ENCODE measurements around the gene RAB3A. TPM values are rescaled to one million over a fixed set of nuclear protein-coding genes. Genes with fewer than 3 reads are reported as not detected.
"Not testable (repeated sequence)": the region's sequence is repeated elsewhere in the genome, so short reads cannot be mapped to it uniquely, and the experiment has no call there.

RAB3A gene
- total RNA-seq, 1 donor from 2014 or later, result 5.6 TPM

- no peaks in the 10 kb centered on the region for H3K36me3 ChIP-seq
- no peak overlapping the region for H3K4me3 ChIP-seq
- no peak overlapping the region for H3K27ac ChIP-seq
- no peaks in the 10 kb centered on the region for H3K27me3 ChIP-seq
- intact Hi-C loops (cut with DNase I), result no loop called here
- no peaks in the 10 kb centered on the region for H3K4me1 ChIP-seq
- H3K9me3 ChIP-seq, result no peaks in the 10 kb centered on the region
- TF ChIP-seq POLR2AphosphoS5 (IDR thresholded peaks at IDR 0.05; ENCODE audit: insufficient read depth in 1 of 2, low read depth in 1 of 2) (no peak), POLR2A (IDR thresholded peaks at IDR 0.05) (no peak)
- no peak for DNase-seq (ENCODE audit: extremely low spot score in 2 of 2)
Measured at GRCh38 chr19:18211683-18212082, 7.8 kb upstream of the RAB3A start.

GRCh38 chr19:18209912-18210311 lies 6.1 kb upstream of the RAB3A start:
- H3K36me3 ChIP-seq; H3K9me3 ChIP-seq; H3K27ac ChIP-seq; H3K4me1 ChIP-seq; H3K27me3 ChIP-seq; H3K4me3 ChIP-seq; DNase-seq (ENCODE audit: extremely low spot score in 2 of 2): not testable (repeated sequence)
- intact Hi-C loops (cut with DNase I), result loop anchor here (10.0 kb wide), 1 partner anchor 45 kb away; a partner anchor contains a TSS

- no peak overlapping the region for H3K4me3 ChIP-seq
- TF ChIP-seq POLR2AphosphoS5 (IDR thresholded peaks at IDR 0.05; ENCODE audit: insufficient read depth in 1 of 2, low read depth in 1 of 2) (no peak), POLR2A (IDR thresholded peaks at IDR 0.05) (no peak), CTCF (IDR thresholded peaks at IDR 0.05) (peak in 1 of 3 experiments; percentile 65)
- intact Hi-C loops (cut with DNase I), result loop anchor here (10.0 kb wide), 1 partner anchor 46 kb away; a partner anchor contains a TSS
- no peaks in the 10 kb centered on the region for H3K9me3 ChIP-seq
- DNase-seq (ENCODE audit: extremely low spot score in 2 of 2), result no peak
- H3K27me3 ChIP-seq, result no peaks in the 10 kb centered on the region
- H3K36me3 ChIP-seq, result no peaks in the 10 kb centered on the region
- H3K27ac ChIP-seq, result no peak overlapping the region
- peaks cover 13% of the 10 kb centered on the region for H3K4me1 ChIP-seq
Measured at GRCh38 chr19:18208098-18208951, 4.5 kb upstream of the RAB3A start.

GRCh38 chr19:18206018-18206417 lies 2.2 kb upstream of the RAB3A start:
- Histone ChIP-seq H3K4me1 (peaks cover 25% of the 10 kb centered on the region), H3K9me3 (no peaks in the 10 kb centered on the region), H3K27me3 (no peaks in the 10 kb centered on the region), H3K27ac (peak overlapping the region; percentile 100), H3K4me3 (peak overlapping the region in 1 of 2 donors; percentile 53), H3K36me3 (no peaks in the 10 kb centered on the region)
- DNase-seq (ENCODE audit: extremely low spot score in 2 of 2), result no peak
- intact Hi-C loops (cut with DNase I), result loop anchor here (10.0 kb wide), 1 partner anchor 49 kb away; a partner anchor contains a TSS
- no peak for TF ChIP-seq POLR2AphosphoS5 (IDR thresholded peaks at IDR 0.05; ENCODE audit: insufficient read depth in 1 of 2, low read depth in 1 of 2)
- no peak for TF ChIP-seq CTCF (IDR thresholded peaks at IDR 0.05)
- TF ChIP-seq POLR2A (IDR thresholded peaks at IDR 0.05), result no peak

- intact Hi-C loops (cut with DNase I), result loop anchor here (10.0 kb wide), 1 partner anchor 49 kb away; a partner anchor contains a TSS
- H3K4me3 ChIP-seq, result peak overlapping the region; percentile 53 to 64
- no peak for TF ChIP-seq CTCF (IDR thresholded peaks at IDR 0.05)
- TF ChIP-seq POLR2AphosphoS5 (IDR thresholded peaks at IDR 0.05; ENCODE audit: insufficient read depth in 1 of 2, low read depth in 1 of 2), result peak; percentile 49 to 52
- TF ChIP-seq POLR2A (IDR thresholded peaks at IDR 0.05), result peak in 1 of 2 donors; percentile 42
- H3K36me3 ChIP-seq, result no peaks in the 10 kb centered on the region
- H3K4me1 ChIP-seq, result peaks cover 25% of the 10 kb centered on the region
- H3K27me3 ChIP-seq, result no peaks in the 10 kb centered on the region
- peak overlapping the region; percentile 100 for H3K27ac ChIP-seq
- DNase-seq (ENCODE audit: extremely low spot score in 2 of 2), result no peak
- H3K9me3 ChIP-seq, result no peaks in the 10 kb centered on the region
Measured at GRCh38 chr19:18205200-18205892, 1.5 kb upstream of the RAB3A start.

Measured in vagina (tissue), 2 donors.